Left cardiac atrium (tissue), 4 donors: Measurements from ENCODE around the gene RAB37. TPM values are rescaled to one million over a fixed set of nuclear protein-coding genes. Genes with fewer than 3 reads are reported as not detected.

Experiments used
- ATAC-seq, 2 donors: fragments of 200-7000 bp; cut with Tn5 transposase; one replicate each; pipeline ENCODE4 v1.9.1; 2020; ENCODE audit warnings: mild to moderate bottlenecking in 2 of 2, moderate library complexity in 2 of 2
- DNase-seq: peaks from one replicate; pipeline ENCODE4 v3.0.0-alpha.2; 2020
- intact Hi-C, 2 donors: fragments of 100-400 bp; cut with DNase I; formaldehyde crosslinking; loops; one replicate each; pipeline versions ENCODE4 v1.14.1 to v1.15.1; 2022 to 2023
- total RNA-seq, 2 donors: library from RNA; stranded (reverse); fragmentation: NEBNext Ultra II Directional; extraction: Animal tissue kit (Norgen Biotek cat#: 25700); gene quantifications; one replicate each; pipeline ENCODE4 v1.2.1, GENCODE V29; 2021
- donor health status: DM: no; HTN: yes; CAD: no.
- donor health status: DM: no; HTN: yes; CAD: no; lungs with severe emphysema.
- donor health status: DM: yes; HTN: yes; CAD: no.
- donor health status: Dilated cardiomyopathy.

The RAB37 gene
- total RNA-seq, 2 donors from 2014 or later: 0.58 to 3.2 TPM

- peak in 1 of 2 donors; percentile 63 for ATAC-seq
Observed at GRCh38 chr17:74756891-74757290, 19.8 kb downstream of the RAB37 start.

GRCh38 chr17:74757502-74757901 lies 20.4 kb downstream of the RAB37 start:
- intact Hi-C loops: no loop called here
- DNase-seq (peak; percentile 48), ATAC-seq (peak in 1 of 2 donors; percentile 16)

More at GRCh38 chr17:74756891-74757290, 19.8 kb downstream of the RAB37 start:
- no peak for DNase-seq
- intact Hi-C loops: no loop called here

- intact Hi-C loops: no loop called here
- peak; percentile 57 for DNase-seq
- peak; percentile 44 to 63 for ATAC-seq
Observed at GRCh38 chr17:74757931-74758847, 21.1 kb downstream of the RAB37 start.

- ATAC-seq (peak; percentile 47 to 75), DNase-seq (no peak)
Observed at GRCh38 chr17:74758848-74759168, 21.8 kb downstream of the RAB37 start.

GRCh38 chr17:74759243-74759801 lies 22.3 kb downstream of the RAB37 start:
- DNase-seq: no peak
- no peak for ATAC-seq
- intact Hi-C loops: no loop called here

More at GRCh38 chr17:74758848-74759168, 21.8 kb downstream of the RAB37 start:
- intact Hi-C loops: no loop called here

GRCh38 chr17:74759941-74760340 lies 22.9 kb downstream of the RAB37 start:
- ATAC-seq (no peak), DNase-seq (no peak)
- intact Hi-C loops: no loop called here

GRCh38 chr17:74760404-74761105 lies 23.5 kb downstream of the RAB37 start:
- intact Hi-C loops: no loop called here
- DNase-seq (no peak), ATAC-seq (peak in 1 of 2 donors; percentile 0)

GRCh38 chr17:74761419-74761818 lies 24.4 kb downstream of the RAB37 start:
- no peak for ATAC-seq
- no peak for DNase-seq

GRCh38 chr17:74761931-74762330 lies 24.9 kb downstream of the RAB37 start:
- DNase-seq (no peak), ATAC-seq (no peak)

More at GRCh38 chr17:74761419-74761818, 24.4 kb downstream of the RAB37 start:
- intact Hi-C loops: no loop called here

GRCh38 chr17:74763565-74764387 lies 26.7 kb downstream of the RAB37 start:
- ATAC-seq: peak in 1 of 2 donors; percentile 1
- DNase-seq: no peak
- intact Hi-C loops: no loop called here

More at GRCh38 chr17:74761931-74762330, 24.9 kb downstream of the RAB37 start:
- intact Hi-C loops: no loop called here

- intact Hi-C loops: no loop called here
- no peak for DNase-seq
- ATAC-seq: no peak
Observed at GRCh38 chr17:74764751-74765286, 27.8 kb downstream of the RAB37 start.

GRCh38 chr17:74766413-74766812 lies 29.4 kb downstream of the RAB37 start:
- ATAC-seq (no peak), DNase-seq (no peak)
- intact Hi-C loops: no loop called here

- intact Hi-C loops: no loop called here
- no peak for DNase-seq
Observed at GRCh38 chr17:74767111-74767516, 30.1 kb downstream of the RAB37 start.

GRCh38 chr17:74768069-74768762 lies 31.2 kb downstream of the RAB37 start:
- intact Hi-C loops: no loop called here
- DNase-seq: peak; percentile 77
- peak; percentile 53 to 56 for ATAC-seq

More at GRCh38 chr17:74767111-74767516, 30.1 kb downstream of the RAB37 start:
- no peak for ATAC-seq

- DNase-seq (no peak), ATAC-seq (peak in 1 of 2 donors; percentile 3)
- intact Hi-C loops: no loop called here
Observed at GRCh38 chr17:74768763-74769114, 31.7 kb downstream of the RAB37 start.

- ATAC-seq (no peak), DNase-seq (no peak)
- intact Hi-C loops: no loop called here
Observed at GRCh38 chr17:74769266-74769855, 32.3 kb downstream of the RAB37 start.

GRCh38 chr17:74769856-74770497 lies 32.9 kb downstream of the RAB37 start:
- intact Hi-C loops: loop anchor here in 1 of 2 donors (2.0 kb wide), 1 partner anchor 25 kb away; no protein-coding TSS in a partner anchor
- DNase-seq (no peak), ATAC-seq (no peak)
